ENCODE measurements around the gene SMIM35. TPM values are rescaled to one million over a fixed set of nuclear protein-coding genes. Genes with fewer than 3 reads are reported as not detected.

SMIM35 gene
- total and polyA plus RNA-seq, 2 donors (not counting 3 experiments of a cell fraction or from before 2014, with no cell fraction given) = not detected

- Histone ChIP-seq H2AFZ (ENCODE audit: low read depth, low read length) (no peak overlapping the region), H3K79me2 (ENCODE audit: control insufficient read depth, insufficient read depth, low read length) (no peaks in the 10 kb centered on the region), H3K4me3 (replicated peaks in 1 of 3; ENCODE audit: insufficient read depth in 1 of 3, low read depth in 1 of 3, low read length in 3 of 3) (no peak overlapping the region), H3K36me3 (ENCODE audit: control insufficient read depth in 2 of 2, extremely low read depth in 1 of 2, insufficient read depth in 2 of 2, low read length in 2 of 2) (no peaks in the 10 kb centered on the region), H3K9me1 (replicated peaks; ENCODE audit: control insufficient read depth, extremely low read depth, insufficient read depth, low read length) (no peaks in the 10 kb centered on the region), H3K27me3 (ENCODE audit: control insufficient read depth in 2 of 2, insufficient read depth in 2 of 2, low read length in 2 of 2) (peaks cover 6 to 9% of the 10 kb centered on the region in 2 experiments), H3K9ac (replicated peaks; ENCODE audit: extremely low read depth, insufficient read depth, low read length) (no peak overlapping the region), H3K27ac (ENCODE audit: insufficient read depth, low read depth, low read length) (no peak overlapping the region), H4K20me1 (replicated peaks; ENCODE audit: control insufficient read depth, extremely low read depth, insufficient read depth, low read length) (no peaks in the 10 kb centered on the region), H3K9me3 (replicated peaks; ENCODE audit: control insufficient read depth, insufficient read depth, low read length) (no peaks in the 10 kb centered on the region), H3K4me1 (ENCODE audit: control insufficient read depth, extremely low read depth, insufficient read depth, low read length) (no peaks in the 10 kb centered on the region), H3K4me2 (ENCODE audit: insufficient read depth, low read length) (no peak overlapping the region)
- BruUV-seq (replicated peaks) = no TSS peak
- intact Hi-C loops (cut with micrococcal nuclease) (no loop called here), dilution Hi-C loops (cut with MboI; ENCODE audit: extremely low pct_ligation_motif_present, low sequenced_read_pairs) (no loop called here)
- CTCF ChIA-PET = interaction anchor here (1.0 to 1.8 kb wide), 3 partner anchors 10 to 16 kb away, joined by 3 to 4 read pairs (median 4); no protein-coding TSS in a partner anchor
- DNase-seq (ENCODE audit: low read depth, low spot score) = no peak
- POLR2A ChIA-PET = no interaction called here
- TF ChIP-seq EZH2 (IDR thresholded peaks at IDR 0.05; ENCODE audit: borderline replicate concordance, low read depth, low read length, severe bottlenecking) (no peak), POLR2A (IDR thresholded peaks at IDR 0.05; ENCODE audit: low read depth, low read length) (no peak), MYC (IDR thresholded peaks at IDR 0.05; ENCODE audit: low read depth, low read length) (no peak), GATA2 (IDR thresholded peaks at IDR 0.05; ENCODE audit: insufficient read depth, insufficient read length, low read depth, low read length) (no peak), POLR2AphosphoS5 (IDR thresholded peaks at IDR 0.05; ENCODE audit: insufficient read depth, low read depth, low read length) (no peak), JUN (IDR thresholded peaks at IDR 0.05; ENCODE audit: borderline replicate concordance, insufficient read depth, insufficient read length, low read depth) (no peak), FOS (IDR thresholded peaks at IDR 0.05; ENCODE audit: borderline replicate concordance, insufficient read depth, low read length) (no peak), CTCF (IDR thresholded peaks at IDR 0.05; ENCODE audit: extremely low read depth in 1 of 2, insufficient read depth in 1 of 2, low read depth in 1 of 2, low read length in 2 of 2) (no peak)
- FAIRE-seq = no peak
Measured at GRCh38 chr11:118133816-118134215, 47.1 kb upstream of the SMIM35 start.

Measured in endothelial cell of umbilical vein (primary cell).